Stimulated activated naive CD4-positive, alpha-beta T cell treated with Interleukin-2 at 50 U/mL for 16 hours (primary cell): ENCODE measurements around the gene EFHD1.

Experiments used
- DNase-seq: peaks from one replicate; lab custom pipeline; 2025; lab: John Stamatoyannopoulos, UW

Gene EFHD1, protein sequence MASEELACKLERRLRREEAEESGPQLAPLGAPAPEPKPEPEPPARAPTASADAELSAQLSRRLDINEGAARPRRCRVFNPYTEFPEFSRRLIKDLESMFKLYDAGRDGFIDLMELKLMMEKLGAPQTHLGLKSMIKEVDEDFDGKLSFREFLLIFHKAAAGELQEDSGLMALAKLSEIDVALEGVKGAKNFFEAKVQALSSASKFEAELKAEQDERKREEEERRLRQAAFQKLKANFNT

DNA sequence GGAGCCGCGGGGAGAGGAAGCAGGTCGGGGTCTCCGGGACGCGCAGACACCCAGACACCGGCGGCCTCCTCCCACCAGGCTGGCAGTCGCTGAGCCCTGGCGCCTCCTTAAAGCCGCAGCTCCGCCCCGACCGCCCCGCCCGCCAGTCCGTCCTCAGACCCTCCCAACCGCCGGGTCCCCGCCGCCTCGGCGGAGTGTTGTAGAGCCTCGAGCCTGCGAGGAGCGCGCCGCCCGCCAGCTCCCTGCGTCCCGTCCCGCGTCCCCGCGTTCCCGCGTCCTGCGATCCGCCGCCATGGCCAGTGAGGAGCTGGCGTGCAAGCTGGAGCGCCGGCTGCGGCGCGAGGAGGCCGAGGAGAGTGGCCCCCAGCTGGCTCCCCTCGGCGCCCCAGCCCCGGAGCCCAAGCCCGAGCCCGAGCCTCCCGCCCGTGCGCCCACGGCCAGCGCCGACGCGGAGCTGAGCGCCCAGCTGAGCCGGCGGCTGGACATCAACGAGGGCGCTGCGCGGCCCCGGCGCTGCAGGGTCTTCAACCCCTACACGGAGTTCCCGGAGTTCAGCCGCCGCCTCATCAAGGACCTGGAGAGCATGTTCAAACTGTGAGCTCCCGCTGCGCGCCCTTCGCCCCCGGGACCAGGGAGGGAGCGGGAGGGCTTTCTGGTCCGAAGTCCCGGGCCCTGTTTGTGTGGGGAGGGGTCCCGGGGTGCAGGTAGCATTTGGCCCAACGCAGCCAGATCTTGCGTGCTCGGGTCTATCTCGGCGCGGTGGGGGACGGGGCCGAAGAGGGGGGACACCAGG, at the start of gene EFHD1:
EFHD1 (plus strand) TSS at position 192 of the 793 bp plus-strand sequence; CDS start at position 293, 101 bp downstream.
- peak; percentile 31 for DNase-seq

DNA sequence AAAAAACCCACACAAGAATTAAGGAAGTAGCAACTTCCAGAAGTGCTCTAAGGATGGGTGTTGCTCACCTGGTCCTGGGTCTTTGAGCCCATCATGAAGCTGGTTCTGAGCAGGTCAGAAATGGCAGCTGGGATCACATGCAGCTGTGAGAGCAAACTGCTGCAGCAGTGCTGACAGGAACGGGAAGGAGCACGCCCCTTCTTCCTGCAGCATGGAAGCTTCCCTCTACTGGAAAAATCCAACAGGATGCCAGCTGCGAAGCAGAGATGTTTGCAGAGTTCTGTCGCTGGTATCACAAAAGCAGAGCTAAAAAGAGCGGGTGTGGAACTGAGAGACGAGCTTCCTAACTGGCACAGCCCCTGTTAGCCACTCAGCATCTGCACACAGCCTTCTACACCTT, 49.2 kb upstream of the EFHD1 start:
- DNase-seq = no peak

DNA sequence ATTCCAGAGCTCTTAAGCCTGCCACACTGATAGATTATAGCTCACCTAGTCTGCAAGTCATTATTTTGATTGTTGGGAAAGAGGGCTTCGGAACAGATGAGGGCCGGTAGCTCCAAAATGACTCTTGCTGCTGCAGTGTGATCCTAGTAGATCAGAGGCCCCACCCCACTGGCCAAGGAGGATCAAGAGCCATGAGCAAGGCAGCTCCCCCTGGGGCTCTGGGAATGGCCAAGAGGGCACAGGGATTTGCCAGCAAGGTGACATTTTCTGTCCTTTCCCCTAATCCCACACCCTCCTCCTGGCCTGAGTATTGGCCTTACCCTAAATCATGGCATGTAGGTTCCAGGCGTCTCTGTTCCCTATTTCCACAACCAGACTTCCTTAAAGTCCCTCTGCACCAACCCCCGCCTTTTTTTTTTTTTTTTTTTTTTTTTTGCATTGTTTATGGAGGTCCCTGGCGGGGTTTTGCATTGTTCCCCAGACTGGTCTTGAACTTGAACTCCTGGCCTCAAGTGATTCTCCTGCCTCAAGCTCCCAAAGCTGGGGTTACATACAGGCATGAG, 46.4 kb upstream of the EFHD1 start:
- DNase-seq = no peak

DNA sequence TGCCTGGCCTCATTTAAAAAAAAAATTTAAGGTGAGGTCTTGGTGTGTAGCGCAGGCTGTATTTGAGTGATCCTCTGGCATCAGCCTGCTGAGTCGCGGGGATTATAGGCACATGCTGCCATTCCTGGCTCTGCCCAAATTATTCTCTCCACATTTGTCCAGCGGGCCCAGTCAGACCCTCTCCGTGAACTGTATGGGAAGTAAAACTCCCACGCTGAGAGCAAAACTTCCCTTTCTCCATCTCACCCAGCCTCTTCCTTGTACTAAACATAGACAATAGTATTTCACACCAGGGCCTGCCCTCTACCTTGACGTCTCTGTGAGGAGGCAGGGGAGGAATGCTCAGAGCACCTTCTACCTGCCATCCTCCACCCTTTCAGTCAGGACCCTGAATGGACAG, 45.9 kb upstream of the EFHD1 start:
- no peak for DNase-seq

DNA sequence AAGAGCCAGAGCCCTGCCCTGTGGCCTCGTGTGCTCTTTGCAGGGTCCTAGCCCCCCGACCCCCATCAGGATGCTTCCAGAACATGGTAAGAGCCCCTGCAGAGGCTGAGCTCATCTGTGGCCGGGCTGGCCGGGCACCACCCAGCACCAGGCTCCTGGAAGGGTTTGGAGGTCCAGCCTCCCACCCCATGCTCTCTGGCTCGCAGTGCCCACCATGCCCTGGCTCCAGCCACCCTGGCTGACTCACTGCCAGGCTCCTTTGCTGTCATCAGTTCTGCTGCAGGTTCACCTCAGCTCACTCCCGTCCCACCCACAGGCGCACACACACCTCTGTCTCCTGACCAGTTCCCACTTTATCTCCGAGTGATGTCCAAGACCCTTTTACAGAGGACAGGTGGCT, 45.4 kb upstream of the EFHD1 start:
- no peak for DNase-seq

DNA sequence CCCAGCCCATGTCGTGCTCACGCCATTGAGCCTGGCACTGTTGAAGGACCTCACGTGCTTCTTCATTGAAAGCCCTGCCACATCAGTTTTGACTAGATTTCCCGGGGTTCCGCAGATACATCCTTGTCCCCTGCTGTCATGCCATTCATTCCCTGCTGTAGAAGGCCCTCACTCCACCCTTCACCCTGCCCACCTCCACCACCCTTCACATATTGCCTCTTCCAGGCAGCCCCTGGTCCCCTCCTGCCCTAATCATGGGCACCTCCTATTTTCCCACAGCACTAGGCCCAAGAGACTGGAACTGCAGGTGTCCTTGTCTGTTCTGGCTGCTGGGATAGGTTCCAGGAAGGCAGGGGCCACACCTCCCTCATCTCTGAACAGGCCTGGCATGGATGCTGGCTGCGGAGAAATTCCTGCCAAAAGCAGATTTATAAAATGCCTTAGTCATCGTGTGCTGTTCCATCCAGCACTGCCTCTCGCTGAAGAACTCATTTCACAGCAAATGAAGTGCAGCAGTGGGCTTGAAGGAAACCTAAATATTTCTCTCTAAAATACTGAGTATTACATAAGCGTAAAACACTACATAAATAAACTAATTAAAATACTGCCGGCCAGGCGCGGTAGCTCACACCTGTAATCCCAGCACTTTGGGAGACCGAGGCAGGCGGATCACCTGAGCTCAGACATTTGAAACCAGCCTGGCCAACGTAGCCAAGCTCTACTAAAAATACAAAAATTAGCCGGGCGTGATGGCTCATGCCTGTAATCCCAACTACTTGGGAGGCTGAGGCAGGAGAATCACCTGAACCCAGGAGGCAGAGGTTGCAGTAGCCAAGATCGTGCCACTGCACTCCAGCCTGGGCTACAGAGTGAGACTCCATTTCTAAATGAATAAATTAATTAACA, 44.5 kb upstream of the EFHD1 start:
- DNase-seq = no peak

DNA sequence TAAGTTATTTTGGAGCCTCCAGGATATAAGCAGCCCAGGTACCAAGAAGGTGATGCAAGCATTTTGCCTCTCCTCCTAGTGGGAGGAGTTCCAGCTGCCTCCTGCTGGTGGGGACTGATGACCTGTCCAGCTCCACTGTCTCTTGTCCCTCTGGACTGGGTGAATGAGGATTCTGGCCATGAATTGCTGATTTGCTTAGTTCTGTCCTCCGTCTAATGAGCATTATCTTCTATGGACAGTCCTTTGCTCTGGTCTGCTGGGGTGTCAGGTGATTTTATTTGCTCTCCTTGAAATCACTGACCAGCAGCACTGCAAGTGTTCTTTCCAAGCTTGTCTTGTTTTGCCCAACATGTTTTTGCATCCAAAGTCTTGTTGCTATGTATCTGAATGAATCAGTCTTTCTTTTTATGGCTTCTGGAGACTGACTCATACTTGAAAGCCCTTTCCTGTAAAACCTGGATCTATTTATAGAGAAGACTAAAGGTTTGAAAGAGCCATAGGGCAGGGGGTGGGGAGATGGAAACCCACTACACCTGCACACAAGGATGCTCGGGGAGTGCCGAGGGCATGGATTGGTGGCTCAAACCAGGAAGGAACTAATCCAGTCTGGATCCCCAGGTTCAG, 40.5 kb upstream of the EFHD1 start:
- no peak for DNase-seq

DNA sequence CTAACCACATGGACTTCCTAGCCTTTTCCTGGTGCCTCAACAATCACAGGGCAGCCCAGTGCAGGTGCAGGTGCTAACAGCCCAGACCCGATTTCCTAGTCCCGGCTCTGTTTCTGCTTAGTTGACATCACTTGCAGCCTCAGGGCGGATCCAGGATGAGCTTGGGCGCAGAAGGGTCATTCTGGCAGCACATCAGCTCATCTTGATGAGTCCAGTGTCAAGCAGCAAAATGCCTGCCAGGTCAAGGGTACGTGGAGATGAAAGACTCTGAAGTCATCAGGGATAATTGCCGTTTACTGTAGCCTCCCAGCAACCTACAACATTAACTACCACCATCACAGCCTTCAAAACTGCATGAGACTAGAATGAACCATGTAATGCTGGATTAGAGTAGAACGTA, 39.4 kb upstream of the EFHD1 start:
- no peak for DNase-seq

DNA sequence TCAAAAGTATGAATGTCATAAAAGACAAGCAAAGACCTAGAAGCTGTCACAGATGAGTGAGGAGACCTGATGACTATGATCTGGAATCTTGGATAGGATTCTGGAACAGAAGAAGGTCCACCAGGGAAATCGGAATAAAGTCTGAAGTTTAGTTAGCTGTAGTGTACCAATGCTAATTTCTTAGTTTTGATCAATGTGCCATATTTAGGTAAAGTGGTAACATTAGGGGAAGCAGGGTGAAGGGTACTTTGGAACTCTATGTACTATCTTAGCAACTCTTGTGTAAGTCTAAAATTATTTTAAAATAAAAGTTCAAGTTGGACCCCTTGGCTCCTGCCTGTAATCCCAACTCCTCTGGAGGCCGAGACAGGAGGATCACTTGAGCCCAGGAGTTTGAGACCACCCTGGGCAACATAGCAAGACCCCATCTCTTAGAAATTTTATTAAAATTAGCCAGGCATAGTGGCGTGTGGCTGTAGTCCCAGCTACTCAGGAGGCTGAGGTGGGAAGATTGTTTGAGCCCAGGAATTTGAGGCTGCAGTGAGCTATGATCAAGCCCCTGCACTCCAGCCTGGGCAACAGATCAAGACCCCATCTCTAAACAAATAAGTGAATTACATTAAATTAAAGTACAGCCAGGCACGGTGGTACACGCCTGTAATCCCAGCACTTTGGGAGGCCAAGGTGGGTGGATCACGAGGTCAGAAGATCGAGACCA, 35.9 kb upstream of the EFHD1 start:
- DNase-seq = no peak

DNA sequence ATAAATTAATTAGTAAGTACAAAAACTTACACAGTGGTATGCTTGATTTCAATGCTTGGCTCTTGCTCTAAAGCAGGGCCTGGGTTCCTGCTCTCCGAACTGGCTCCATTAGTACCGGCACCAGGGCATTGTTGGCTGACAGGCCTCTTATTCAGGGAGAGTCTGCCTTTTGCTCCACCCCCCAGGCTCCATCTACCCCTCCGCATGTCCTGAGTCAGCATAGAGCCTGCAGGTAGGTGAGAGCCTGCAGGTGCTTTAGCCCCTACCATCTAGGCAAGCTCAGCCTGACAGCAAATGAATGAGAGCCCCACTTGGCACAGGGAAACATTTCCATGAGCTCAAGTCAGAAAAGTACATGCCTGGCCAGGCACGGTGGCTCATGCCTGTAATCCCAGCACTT, 35.1 kb upstream of the EFHD1 start:
- DNase-seq = no peak

DNA sequence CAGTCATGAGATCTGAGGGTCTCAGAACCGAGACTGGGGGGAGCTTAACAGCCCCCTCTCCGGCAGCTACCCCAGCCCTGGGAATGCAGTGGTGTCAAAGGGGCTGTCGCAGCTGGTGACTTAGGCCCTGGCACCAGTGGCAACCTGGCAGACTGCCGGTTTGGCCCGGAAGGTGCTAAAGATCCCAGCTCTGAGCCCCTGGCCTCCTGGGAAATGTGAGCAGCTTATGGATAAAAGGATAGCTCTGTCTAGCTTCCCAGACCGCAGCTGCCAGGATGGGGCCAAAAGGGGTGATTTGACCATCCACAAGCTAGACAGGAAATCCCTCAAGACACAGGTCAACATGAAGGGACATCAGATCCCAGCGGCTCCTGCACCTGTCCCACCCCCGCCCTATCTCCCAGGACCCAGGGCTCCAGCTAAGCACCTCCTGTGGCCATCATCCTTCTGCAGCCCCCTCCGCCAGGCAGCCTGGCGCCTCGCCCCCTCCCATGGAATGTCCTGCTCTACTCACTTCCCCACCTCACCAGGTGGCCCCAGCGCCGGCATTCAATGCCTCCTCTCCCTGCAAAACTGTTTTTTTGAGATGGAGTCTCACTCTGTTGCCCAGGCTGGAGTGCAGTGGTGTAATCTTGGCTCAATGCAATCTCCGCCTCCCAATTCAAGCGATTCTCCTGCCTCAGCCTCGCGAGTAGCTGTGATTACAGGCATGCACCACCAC, 33.2 kb upstream of the EFHD1 start:
- DNase-seq = no peak

DNA sequence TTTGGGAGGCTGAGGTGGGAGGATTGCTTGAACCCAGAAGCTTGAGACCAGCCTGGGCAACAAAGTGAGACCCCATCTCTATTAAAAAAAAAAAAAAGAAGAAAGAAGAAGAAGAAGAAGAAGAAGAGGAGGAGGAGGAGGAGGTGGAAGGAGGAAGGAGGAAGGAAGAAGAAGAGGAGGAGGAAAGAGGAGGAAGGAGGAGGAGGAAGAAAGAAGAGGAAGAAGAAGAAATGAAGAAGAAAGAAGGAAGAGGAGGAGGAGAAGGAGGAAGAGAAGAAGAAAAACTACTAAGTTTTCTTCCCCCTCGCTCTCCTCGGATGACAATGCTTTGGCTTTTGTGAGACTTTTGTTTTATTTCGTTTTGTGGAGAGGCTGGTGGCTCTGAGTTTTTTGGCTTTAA, 30.1 kb upstream of the EFHD1 start:
- DNase-seq = no peak

DNA sequence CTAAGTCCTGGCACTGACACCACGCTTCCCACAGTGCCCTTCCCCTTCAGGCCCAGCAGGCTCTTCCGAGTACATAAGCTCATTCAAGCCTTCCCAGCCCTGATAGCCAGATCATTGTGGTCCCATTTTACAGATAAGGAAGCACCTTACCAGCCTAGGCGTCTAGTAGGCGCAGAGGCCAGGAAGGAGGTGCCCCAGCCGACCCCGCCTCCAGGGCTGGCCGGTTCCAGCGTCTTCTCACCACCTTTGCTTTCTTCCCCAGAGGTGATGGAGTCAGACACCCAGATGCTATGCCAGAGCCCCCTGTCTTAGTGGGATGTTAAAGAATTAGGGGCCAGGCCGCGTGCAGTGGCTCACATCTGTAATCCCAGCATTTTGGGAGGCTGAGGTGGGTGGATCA, 28.9 kb upstream of the EFHD1 start:
- DNase-seq = no peak

DNA sequence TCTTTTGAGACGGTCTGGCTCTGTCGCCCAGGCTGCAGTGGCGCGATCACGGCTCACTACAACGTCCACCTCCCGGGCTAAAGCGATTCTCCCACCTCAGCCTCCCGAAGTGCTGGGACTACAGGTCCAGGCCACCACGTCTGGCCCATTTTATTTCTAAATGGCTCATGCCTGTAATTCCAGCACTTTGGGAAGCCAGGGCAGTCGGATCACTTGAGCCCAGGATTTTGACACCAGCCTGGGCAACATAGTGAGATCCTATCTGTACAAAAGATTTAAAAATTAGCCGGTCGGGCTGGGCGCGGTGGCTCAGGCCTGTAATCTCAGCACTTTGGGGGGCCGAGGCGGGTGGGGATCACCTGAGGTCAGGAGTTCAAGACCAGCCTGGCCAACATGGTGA, 26.4 kb upstream of the EFHD1 start:
- DNase-seq = no peak

DNA sequence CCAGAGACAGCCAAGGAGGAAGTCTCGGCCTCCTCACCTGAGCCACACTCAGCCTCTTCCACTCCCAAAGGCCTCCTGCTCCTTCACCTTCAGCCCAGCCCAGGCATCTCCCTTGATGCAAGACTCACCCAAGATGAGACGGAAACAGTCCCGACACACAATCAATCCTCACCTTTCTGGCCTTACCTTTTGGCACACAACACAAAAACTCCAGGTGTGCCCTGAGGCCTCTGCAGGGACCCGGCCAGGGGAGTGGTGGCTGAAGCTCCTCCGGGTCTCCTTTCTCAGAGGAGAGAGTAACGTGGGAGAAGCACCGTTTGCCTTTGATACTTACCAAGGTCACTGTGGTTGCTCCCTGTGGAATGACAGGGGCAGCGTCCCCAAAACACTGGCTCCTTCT, 23.8 kb upstream of the EFHD1 start:
- DNase-seq = no peak

DNA sequence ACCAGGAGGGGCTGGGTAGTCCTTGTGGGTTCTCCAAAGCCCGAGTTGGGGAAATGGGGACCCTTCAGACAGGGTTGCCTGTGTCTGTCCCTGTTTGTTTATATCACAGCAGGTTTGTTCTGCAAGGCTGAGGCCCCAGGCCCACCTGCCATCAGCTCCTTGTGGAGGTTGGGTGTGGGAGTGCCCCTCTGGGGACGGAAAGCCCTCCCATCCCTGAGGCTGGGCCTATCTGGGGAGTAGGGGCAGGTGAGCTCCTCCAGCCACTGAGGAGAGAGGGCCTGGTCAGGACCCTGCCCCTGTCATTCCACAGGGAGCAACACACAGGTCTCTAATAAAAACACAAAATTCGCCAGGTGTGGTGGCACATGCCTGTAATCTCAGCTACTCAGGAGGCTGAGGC, 23.3 kb upstream of the EFHD1 start:
- DNase-seq = no peak

DNA sequence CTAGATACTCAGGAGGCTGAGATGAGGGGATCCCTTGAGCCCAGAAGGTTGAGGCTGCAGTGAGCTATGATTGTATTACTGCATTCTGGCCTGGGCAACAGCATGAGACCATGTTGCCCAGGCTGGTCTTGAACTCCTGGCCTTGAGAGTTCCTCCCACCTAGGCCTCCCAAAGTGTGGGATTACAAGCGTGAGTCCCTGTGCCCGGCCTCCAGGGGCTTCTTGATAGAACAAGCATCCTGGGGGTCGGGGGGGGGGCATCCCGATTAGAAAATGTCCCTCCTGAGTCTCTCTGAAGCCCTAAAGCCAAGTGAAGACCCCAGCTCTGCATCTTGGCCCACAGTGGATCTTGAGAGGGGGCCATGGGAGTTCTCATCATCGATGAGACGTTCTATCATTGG, 22.3 kb upstream of the EFHD1 start:
- DNase-seq = no peak

DNA sequence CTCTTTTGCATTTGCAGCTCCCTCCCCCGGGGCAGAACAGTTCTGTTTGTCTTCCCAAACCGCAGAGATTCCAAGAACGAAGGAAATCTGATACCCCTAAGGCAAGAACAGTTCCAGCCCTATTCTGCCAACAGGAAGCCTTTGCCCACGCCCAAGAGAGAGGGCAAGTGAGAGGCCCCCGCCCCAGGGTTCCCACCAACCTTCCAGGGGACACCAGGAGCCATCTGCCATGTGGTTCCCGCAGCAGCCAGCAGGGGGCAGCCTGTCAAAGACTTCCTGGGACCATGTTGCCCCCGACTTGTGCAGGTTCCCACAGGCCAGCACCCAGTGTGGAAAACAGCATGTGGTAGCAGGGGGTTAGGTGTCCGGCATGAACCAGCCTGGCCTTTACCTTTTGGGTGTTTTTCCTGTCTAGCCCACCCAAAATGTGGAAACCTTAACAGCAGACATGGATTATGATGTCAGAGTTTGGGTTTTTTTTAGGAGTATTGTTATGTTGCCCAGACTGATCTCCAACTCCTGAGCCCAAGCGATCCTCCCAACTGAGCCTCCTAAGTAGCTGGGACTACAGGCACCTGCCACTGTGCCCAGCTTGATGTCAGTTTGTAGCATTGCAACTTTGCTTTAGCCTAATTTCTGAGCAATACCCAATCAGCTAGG, 21.7 kb upstream of the EFHD1 start:
- DNase-seq = peak; percentile 55

DNA sequence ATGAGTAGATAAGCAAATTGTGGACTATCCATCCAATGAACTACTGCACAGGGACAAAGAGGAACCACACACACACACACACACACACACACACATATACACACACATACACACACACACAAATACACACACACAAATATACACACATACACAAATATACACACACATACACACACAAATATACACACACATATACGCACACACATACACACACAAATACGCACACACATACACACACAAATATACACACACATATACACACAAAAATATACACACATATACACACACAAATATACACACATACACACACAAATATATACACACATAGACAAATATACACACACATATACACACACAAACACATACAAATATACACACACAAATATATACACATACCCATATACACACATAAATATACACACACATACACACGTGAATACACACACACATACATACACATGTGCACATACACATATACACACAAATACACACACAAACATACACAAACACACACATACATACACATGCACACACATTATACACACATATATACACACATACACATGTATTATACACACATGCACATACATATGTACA, 19.8 kb upstream of the EFHD1 start:
- no peak for DNase-seq

DNA sequence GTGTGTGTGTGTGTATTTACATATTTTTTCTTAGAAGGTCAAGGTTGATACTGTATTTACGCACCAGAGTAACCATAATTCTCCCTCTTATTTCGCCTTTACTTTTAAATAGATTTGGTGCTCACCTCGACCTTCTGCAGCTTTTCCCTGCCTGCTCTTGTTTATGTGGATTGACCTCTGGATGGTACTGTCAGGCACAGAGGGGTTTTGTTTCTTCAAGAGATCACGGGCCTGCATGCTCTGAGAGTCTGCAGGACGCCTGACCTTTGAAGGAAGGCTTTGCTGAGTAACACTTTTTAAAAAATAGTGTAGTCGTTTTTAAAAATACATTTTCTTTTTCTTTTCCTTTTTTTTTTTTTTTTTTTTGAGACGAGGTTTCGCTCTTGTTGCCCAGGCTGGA, 18.1 kb upstream of the EFHD1 start:
- DNase-seq = no peak
